Osteocyte (in vitro differentiated cells): ENCODE results near the gene UGCG. TPM values are rescaled to one million over a fixed set of nuclear protein-coding genes. Genes with fewer than 3 reads are reported as not detected.

Experiments
- DNase-seq: peaks from one replicate; pipeline ENCODE4 v3.0.0; 2021; ENCODE audit warnings: mixed read lengths; ENCODE audit not compliant: unreplicated experiment; ENCODE audit errors: extremely low spot score
- H3K27ac Mint-ChIP-seq: one replicate; pipeline ENCODE4 v1.8.0; 2021; ENCODE audit warnings: mild to moderate bottlenecking, mixed read lengths; ENCODE audit not compliant: unreplicated experiment
- H3K27me3 Mint-ChIP-seq: one replicate; pipeline ENCODE4 v1.8.0; 2021; ENCODE audit warnings: mixed read lengths; ENCODE audit not compliant: unreplicated experiment
- H3K36me3 Mint-ChIP-seq: one replicate; pipeline ENCODE4 v1.8.0; 2021; ENCODE audit warnings: mixed read lengths; ENCODE audit not compliant: unreplicated experiment
- H3K4me1 Mint-ChIP-seq: one replicate; pipeline ENCODE4 v1.8.0; 2021; ENCODE audit warnings: mixed read lengths; ENCODE audit not compliant: unreplicated experiment
- H3K4me3 Mint-ChIP-seq: one replicate; pipeline ENCODE4 v1.8.0; 2021; ENCODE audit warnings: mild to moderate bottlenecking, moderate library complexity, mixed read lengths; ENCODE audit not compliant: unreplicated experiment
- H3K9me3 Mint-ChIP-seq: one replicate; pipeline ENCODE4 v1.8.0; 2021; ENCODE audit warnings: mixed read lengths; ENCODE audit not compliant: unreplicated experiment
- total RNA-seq: library from RNA; stranded (reverse); gene quantifications from 2 replicates; pipeline ENCODE4 v1.2.1, GENCODE V29; 2021
- TF ChIP-seq, protein P1 (sequence below): fragments of 200-600 bp; sonication (generic); IDR thresholded peaks from 2 replicates; pipeline ENCODE4 v1.5.0; 2021; ENCODE audit warnings: antibody characterized with exemption, mild to moderate bottlenecking, moderate library complexity

UGCG gene
- total RNA-seq, 1 donor from 2014 or later, result 79.2 TPM

DNA sequence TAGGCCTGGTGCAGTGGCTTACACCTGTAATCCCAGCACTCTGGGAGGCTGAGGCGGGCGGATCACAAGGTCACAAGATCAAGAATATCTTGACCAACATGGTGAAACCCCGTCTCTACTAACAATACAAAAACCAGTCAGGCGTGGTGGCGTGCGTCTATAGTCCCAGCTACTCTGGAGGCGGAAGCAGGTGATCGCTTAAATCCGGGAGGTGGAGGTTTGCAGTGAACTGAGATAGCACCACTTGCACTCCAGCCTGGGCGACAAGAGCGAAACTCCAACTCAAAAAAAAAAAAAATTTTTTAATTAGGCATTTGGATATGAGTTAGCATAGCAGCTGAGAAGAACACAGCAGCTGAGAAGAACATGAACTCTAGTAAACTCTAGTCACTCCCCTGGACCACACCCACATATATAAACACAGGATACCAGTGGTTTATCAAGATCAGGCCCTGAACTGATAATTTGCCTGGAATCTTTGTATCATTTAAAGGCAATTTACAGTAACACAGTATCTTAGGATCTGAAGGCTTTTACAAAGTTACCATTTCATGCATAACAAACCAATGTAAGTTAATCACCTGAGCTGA is 4.6 kb upstream of the UGCG start:
- no peak overlapping the region for H3K27ac Mint-ChIP-seq
- TF ChIP-seq, protein P1, sequence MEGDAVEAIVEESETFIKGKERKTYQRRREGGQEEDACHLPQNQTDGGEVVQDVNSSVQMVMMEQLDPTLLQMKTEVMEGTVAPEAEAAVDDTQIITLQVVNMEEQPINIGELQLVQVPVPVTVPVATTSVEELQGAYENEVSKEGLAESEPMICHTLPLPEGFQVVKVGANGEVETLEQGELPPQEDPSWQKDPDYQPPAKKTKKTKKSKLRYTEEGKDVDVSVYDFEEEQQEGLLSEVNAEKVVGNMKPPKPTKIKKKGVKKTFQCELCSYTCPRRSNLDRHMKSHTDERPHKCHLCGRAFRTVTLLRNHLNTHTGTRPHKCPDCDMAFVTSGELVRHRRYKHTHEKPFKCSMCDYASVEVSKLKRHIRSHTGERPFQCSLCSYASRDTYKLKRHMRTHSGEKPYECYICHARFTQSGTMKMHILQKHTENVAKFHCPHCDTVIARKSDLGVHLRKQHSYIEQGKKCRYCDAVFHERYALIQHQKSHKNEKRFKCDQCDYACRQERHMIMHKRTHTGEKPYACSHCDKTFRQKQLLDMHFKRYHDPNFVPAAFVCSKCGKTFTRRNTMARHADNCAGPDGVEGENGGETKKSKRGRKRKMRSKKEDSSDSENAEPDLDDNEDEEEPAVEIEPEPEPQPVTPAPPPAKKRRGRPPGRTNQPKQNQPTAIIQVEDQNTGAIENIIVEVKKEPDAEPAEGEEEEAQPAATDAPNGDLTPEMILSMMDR, result no peak
- H3K4me3 Mint-ChIP-seq, result no peak overlapping the region

DNA sequence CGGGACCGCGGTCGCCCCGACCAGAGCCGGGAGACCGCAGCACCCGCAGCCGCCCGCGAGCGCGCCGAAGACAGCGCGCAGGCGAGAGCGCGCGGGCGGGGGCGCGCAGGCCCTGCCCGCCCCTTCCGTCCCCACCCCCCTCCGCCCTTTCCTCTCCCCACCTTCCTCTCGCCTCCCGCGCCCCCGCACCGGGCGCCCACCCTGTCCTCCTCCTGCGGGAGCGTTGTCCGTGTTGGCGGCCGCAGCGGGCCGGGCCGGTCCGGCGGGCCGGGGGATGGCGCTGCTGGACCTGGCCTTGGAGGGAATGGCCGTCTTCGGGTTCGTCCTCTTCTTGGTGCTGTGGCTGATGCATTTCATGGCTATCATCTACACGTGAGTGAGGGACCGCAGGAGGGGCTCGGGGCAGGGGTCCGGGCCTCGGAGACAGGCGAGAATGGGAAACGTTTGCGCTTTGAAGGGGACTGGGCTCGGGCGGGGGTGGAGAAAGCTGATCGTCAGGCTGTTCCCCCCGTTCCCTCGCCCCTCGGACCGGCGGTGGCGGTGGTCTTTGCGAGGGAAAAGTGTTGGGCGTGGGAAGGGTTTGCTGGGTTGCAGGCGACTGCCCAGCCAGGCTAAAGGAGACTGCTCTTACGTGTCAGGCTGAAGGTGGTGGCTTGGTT is 457 bp downstream of the UGCG start:
- Mint-ChIP-seq H3K27ac (no peak overlapping the region), H3K9me3 (no peaks in the 10 kb centered on the region), H3K27me3 (no peaks in the 10 kb centered on the region), H3K4me1 (peaks cover 15% of the 10 kb centered on the region), H3K36me3 (no peaks in the 10 kb centered on the region), H3K4me3 (no peak overlapping the region)
- TF ChIP-seq, protein P1, result peak; percentile 45
- DNase-seq, result peak; percentile 85

More for the DNA sequence above, 4.6 kb upstream of the UGCG start:
- no peak for DNase-seq
- H3K9me3 Mint-ChIP-seq, result no peaks in the 10 kb centered on the region
- H3K27me3 Mint-ChIP-seq, result no peaks in the 10 kb centered on the region
- no peaks in the 10 kb centered on the region for H3K36me3 Mint-ChIP-seq
- peaks cover 19% of the 10 kb centered on the region for H3K4me1 Mint-ChIP-seq

DNA sequence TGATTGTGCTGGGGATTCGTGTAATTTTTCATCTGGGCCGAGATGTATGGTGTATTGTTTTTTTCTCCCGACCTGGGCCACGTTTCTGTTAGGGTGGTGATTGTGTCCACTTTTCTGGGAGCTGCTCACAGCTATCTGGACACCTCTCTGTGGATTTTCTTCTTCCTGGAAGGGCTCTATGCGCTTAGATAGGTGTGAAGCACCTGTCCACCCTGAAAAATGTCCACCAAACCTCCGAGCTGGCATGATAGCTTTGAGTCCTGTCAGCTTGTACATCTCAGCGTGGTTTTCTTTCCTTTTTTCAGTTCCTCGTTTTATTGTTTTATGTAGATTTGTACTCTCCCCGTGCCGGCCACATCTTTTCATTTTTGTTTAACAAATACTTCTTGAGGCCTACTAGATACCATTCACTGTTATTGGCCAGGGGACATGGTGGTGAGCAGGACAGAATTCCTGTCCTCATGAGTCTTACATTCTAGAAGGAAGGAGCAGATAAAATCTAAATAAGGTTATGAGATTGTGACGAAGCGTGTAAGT is 1.1 kb downstream of the UGCG start:
- DNase-seq, result no peak
- Mint-ChIP-seq H3K4me1 (peaks cover 11% of the 10 kb centered on the region), H3K27me3 (no peaks in the 10 kb centered on the region), H3K9me3 (no peaks in the 10 kb centered on the region), H3K27ac (no peak overlapping the region), H3K36me3 (no peaks in the 10 kb centered on the region), H3K4me3 (no peak overlapping the region)
- TF ChIP-seq, protein P1, result no peak

DNA sequence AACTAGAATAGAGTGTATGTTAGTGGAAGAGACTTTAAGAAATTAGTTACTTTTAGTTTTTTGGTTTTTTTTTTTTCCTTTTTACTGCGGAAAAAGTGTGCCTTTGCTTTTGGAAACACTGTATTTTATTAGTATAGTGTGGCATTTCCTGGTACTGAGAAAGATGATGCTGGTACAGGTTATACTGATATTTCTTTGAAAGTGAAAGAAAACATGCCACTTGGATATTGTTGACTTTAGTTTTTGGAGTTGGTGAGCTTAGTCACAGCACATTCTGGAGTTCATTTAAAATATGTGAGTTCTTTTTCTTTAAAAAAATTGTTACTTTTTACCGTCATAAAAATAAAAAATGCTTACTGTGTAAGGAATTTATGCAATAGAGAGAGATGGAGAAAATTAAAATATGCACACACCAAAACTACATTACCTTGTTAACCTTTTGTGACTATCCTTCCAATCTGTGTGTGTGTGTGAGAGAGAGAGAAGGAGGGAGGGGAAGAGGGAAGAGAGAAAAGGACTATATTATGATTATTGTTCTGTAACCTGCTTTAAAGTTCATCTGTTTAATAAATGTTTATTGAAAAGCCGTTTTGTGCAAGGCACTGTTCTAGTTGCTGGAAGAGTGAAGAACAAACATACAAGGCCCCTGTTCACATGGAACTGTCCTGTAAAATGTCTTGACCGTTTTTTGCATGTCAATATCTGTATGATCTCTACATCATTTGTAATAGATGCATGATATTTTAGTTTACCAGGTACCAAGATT is 1.9 kb downstream of the UGCG start:
- Mint-ChIP-seq H3K27me3 (no peaks in the 10 kb centered on the region), H3K4me1 (peaks cover 11% of the 10 kb centered on the region), H3K4me3 (no peak overlapping the region), H3K9me3 (no peaks in the 10 kb centered on the region), H3K36me3 (no peaks in the 10 kb centered on the region), H3K27ac (no peak overlapping the region)
- DNase-seq, result no peak
- TF ChIP-seq, protein P1, result no peak
